Renal pelvis (tissue), 4 donors: Measurements from ENCODE around the gene RAD51. TPM values are rescaled to one million over a fixed set of nuclear protein-coding genes. Genes with fewer than 3 reads are reported as not detected.

Source experiments
- DNase-seq: peaks from one replicate; pipeline ENCODE4 v3.0.0-alpha.2; 2013
- polyA plus RNA-seq, 3 donors: library from polyadenylated mRNA; unstranded; fragments of 120-200 nt; gene quantifications; one replicate each; pipeline ENCODE4 v1.2.1, GENCODE V29; 2013; ENCODE audit not compliant: insufficient read length in 3 of 3

RAD51 gene
- polyA plus RNA-seq, 3 donors, result 12.1 to 14.4 (median 13.4) TPM

GRCh38 chr15:40775740-40776536, 81.0 kb downstream of the RAD51 start:
- DNase-seq, result no peak

GRCh38 chr15:40776537-40777141, 81.7 kb downstream of the RAD51 start:
- DNase-seq, result no peak

Other genes with a start within 250 kb of the RAD51 start
- 10 to 100 TPM; 33.1 to 39.9 (median 38.8) TPM for gene CHST14, start 224.2 kb upstream of the RAD51 start, polyA plus RNA-seq
- 10 to 100 TPM; 24.6 to 32.4 (median 27.2) TPM for gene CCDC32, start 130.1 kb upstream of the RAD51 start, polyA plus RNA-seq
- 10 to 100 TPM; 10.5 to 16.3 (median 15.0) TPM for gene RPUSD2, start 125.9 kb upstream of the RAD51 start, polyA plus RNA-seq
- 10 to 100 TPM; 16.5 to 21.5 (median 19.1) TPM for gene KNL1, start 100.9 kb upstream of the RAD51 start, polyA plus RNA-seq
- gene RMDN3, start 60.1 kb downstream of the RAD51 start, polyA plus RNA-seq, result 10 to 100 TPM; 40.8 to 46.8 (median 45.2) TPM
- 10 to 100 TPM; 40.6 to 59.4 (median 58.9) TPM for gene GCHFR, start 68.9 kb downstream of the RAD51 start, polyA plus RNA-seq
- gene C15orf62, start 74.8 kb downstream of the RAD51 start, polyA plus RNA-seq, result 1 to 10 TPM; 2.3 to 5.4 (median 5.0) TPM
- gene ZFYVE19, start 111.9 kb downstream of the RAD51 start, polyA plus RNA-seq, result 10 to 100 TPM; 25.8 to 27.7 (median 27.7) TPM
- 10 to 100 TPM; 38.5 to 43.7 (median 38.7) TPM for gene DNAJC17, start 112.3 kb downstream of the RAD51 start, polyA plus RNA-seq
- under 1 TPM; 0.46 to 0.69 (median 0.50) TPM for gene PPP1R14D, start 133.5 kb downstream of the RAD51 start, polyA plus RNA-seq
- 10 to 100 TPM; 72.4 to 75.5 (median 73.6) TPM for gene SPINT1, start 148.9 kb downstream of the RAD51 start, polyA plus RNA-seq
- 1 to 10 TPM; 1.7 to 2.0 (median 1.8) TPM for gene RHOV, start 179.1 kb downstream of the RAD51 start, polyA plus RNA-seq
- gene VPS18, start 199.3 kb downstream of the RAD51 start, polyA plus RNA-seq, result 10 to 100 TPM; 18.4 to 20.5 (median 20.2) TPM
- gene DLL4, start 234.2 kb downstream of the RAD51 start, polyA plus RNA-seq, result 1 to 10 TPM; 6.6 to 8.6 (median 7.3) TPM